Metanephros (tissue), 1 donor: ENCODE data around the gene MACO1. TPM values are rescaled to one million over a fixed set of nuclear protein-coding genes. Genes with fewer than 3 reads are reported as not detected.

Experiments
- total RNA-seq: library from RNA; depleted of rRNA; stranded (reverse); fragments of >200 nt; gene quantifications from one replicate; pipeline ENCODE4 v1.2.3, GENCODE V29; 2014

The MACO1 gene
- total RNA-seq: 15.5 TPM

GRCh38 chr1:25430073-25430966 lies at the start of gene MACO1:
TSS of gene MACO1 (plus strand) at chr1:25430897. CDS start at chr1:25431099, 202 bp downstream.

GRCh38 chr1:25420715-25421114 lies 10.0 kb upstream of the MACO1 start, which contains the start of gene RHCE:
TSS of gene RHCE (minus strand) at chr1:25420825. CDS start at chr1:25420786, 39 bp downstream.

GRCh38 chr1:25543425-25544242 lies 112.9 kb downstream of the MACO1 start, which contains the start of gene LDLRAP1:
TSS of gene LDLRAP1 (plus strand) at chr1:25543606. CDS start at chr1:25543699, 93 bp downstream.

Other genes starting within 250 kb of the MACO1 start
- gene SYF2, start 198.4 kb upstream of the MACO1 start, total RNA-seq: 32.1 TPM
- 144 TPM for gene RSRP1, start 183.4 kb upstream of the MACO1 start, total RNA-seq
- 3.8 TPM for gene RHD, start 158.4 kb upstream of the MACO1 start, total RNA-seq
- 82.5 TPM for gene TMEM50A, start 92.6 kb upstream of the MACO1 start, total RNA-seq
- 4.9 TPM for gene RHCE, start 10.1 kb upstream of the MACO1 start, total RNA-seq
- 12.2 TPM for gene LDLRAP1, start 112.7 kb downstream of the MACO1 start, total RNA-seq
- 17.2 TPM for gene MAN1C1, start 185.9 kb downstream of the MACO1 start, total RNA-seq